Measurements from ENCODE around the gene SNX13. TPM values are rescaled to one million over a fixed set of nuclear protein-coding genes. Genes with fewer than 3 reads are reported as not detected.

SNX13 gene
- total RNA-seq, 4 donors from 2014 or later: 71.1 to 94.9 (median 80.9) TPM

DNA sequence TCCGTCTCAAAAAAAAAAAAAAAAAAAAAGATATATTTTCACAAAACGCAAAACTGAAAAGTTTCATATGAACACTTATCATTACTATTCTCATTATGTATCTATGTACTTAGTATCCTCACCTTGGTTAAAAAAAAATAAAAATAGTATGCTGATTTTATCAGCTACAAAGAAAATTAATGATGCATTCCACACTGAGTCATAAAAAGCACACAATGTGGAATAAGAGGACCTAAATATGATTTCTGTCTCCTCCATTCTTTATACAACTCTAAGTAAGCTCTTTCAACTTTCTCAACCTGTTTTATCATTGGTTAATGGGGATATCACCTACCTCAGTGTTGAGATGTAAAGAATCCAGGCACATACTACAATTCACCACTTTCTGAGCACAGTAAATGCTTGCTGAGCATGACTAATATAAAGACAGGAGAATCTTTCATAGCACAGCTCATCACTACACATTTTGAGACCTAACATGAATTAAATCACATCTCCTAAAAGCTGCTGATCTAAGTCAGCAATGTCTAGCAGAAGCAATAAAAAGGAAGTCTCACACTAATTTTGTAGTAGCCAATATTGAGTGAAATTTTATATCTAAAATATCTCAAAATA, 2.7 kb downstream of the SNX13 start:
- TF ChIP-seq, protein P1, sequence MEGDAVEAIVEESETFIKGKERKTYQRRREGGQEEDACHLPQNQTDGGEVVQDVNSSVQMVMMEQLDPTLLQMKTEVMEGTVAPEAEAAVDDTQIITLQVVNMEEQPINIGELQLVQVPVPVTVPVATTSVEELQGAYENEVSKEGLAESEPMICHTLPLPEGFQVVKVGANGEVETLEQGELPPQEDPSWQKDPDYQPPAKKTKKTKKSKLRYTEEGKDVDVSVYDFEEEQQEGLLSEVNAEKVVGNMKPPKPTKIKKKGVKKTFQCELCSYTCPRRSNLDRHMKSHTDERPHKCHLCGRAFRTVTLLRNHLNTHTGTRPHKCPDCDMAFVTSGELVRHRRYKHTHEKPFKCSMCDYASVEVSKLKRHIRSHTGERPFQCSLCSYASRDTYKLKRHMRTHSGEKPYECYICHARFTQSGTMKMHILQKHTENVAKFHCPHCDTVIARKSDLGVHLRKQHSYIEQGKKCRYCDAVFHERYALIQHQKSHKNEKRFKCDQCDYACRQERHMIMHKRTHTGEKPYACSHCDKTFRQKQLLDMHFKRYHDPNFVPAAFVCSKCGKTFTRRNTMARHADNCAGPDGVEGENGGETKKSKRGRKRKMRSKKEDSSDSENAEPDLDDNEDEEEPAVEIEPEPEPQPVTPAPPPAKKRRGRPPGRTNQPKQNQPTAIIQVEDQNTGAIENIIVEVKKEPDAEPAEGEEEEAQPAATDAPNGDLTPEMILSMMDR (IDR thresholded peaks at IDR 0.05; ENCODE audit: low read depth): no peak

DNA sequence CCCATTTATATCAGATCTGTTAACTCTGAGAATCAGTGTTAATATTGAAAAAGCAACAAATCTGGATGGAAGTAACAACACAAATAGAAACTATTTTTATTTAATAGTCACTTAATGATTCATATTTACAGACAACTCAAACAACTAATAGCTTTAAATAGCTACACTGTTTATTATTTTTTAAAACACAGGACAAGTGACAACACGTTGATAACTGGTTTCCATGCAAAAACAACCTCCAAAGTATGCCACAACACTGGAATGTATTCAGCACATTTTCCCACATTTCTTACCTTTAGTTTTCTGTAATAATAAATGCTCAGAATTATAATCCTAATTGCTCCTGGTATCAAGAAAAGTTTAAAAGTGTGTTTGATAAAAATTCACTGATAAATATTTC, 4.0 kb downstream of the SNX13 start:
- TF ChIP-seq, protein P1 (IDR thresholded peaks at IDR 0.05; ENCODE audit: low read depth): no peak

DNA sequence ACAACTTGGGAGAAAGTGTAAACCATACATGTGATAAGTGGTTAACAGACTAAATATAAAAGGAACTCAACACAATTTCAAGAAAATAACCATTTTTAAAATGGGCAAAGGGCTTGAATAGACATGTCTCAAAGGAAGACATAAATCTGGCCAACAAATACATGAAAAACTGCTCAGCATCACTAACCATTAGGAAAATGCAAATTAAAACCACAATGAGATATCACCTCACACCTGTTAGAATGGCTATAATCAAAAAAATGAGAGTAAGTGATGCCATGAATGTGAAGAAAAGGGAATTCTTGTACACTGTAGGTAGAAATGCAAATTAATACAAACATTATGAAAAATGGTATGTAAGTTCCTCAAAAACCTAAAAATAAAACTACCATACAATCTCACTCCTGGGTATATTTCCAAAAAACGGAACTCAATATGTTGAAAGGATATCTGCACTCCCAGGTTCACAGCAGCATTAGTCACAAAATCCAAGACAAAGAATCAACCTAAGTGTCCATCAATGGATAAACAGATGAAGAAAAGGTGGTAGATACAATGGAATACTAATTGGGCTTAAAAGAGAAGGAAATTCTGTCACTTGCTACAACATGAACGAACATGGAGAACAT, 5.6 kb downstream of the SNX13 start:
- TF ChIP-seq, protein P1 (IDR thresholded peaks at IDR 0.05; ENCODE audit: low read depth): no peak

DNA sequence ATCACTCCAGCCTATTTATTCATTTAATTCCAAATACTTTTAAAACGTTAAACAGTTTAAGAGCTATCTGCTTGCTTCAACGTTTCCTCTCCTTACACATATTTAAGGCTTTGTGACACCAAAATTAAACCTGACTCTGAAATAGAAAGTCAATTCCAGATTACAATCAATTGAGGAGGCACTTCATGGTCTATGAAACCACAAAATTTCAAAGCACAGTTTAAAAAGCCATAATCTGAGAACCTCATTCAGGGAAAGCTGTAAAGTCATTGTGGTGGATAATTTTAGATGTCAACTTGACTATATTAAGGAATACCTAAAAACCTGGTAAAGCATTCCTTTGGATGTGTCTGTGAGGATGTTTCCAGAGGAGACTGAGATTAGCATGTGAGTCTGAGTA, 6.2 kb downstream of the SNX13 start:
- TF ChIP-seq, protein P1 (IDR thresholded peaks at IDR 0.05; ENCODE audit: low read depth): no peak

DNA sequence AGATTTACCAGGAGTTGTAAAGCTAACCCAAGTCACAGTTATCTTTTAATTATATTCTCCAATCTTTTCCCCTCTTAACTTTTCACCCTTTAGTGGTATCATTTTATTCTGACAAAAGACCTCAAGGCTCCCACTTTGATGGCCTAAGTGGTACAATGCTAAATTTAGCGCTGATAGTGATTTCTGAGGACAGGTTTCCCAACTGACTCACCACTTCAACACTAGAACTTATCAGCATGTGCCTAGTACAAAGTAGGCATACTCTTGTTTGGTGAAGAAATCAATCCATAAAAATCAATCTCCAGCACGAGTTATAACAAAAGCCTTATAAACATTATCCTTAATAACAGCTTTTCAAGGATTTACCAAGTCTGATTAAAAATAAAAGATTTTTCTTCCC, 7.5 kb downstream of the SNX13 start:
- TF ChIP-seq, protein P1 (IDR thresholded peaks at IDR 0.05; ENCODE audit: low read depth): no peak

DNA sequence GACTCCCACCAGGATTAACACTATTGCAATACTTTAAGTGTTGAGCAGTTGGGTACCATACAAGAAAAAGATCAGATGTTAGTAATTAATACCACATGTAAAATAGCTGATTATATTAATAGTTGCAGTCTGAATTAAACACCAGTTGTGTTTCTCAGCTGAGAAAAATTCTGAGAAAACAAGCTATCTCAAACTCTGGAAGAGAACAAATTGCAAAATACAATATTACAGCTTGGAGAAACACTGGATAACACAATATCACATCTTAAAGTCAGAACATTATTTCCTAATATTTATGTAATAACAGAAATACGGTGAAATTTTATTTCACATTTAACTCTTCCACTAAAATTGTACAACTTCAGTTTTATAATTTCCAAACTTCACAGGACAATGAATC, 9.2 kb downstream of the SNX13 start:
- TF ChIP-seq, protein P1 (IDR thresholded peaks at IDR 0.05; ENCODE audit: low read depth): no peak

DNA sequence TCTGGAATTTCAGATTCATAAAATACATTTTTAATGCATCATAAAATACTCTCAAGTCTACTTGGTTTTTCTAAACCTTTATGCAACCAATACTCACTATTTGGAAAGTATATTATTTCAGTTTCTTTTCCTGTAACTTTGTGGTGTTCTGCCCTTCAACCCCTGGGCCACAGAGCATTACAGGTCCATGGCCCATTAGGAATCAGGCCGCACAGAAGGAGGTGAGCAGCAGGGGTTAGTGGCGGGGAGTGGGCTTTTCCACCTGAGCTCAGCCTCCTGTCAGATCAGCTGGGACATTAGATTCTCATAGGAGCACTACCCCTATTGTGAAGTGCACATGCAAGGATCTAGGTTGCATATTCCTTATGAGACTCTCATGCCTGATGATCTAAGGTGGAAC, 9.7 kb downstream of the SNX13 start:
- TF ChIP-seq, protein P1 (IDR thresholded peaks at IDR 0.05; ENCODE audit: low read depth): no peak
